Fibroblast of pulmonary artery (primary cell): ENCODE data around the gene ESR1.

Experiments
- DNase-seq: peaks from one replicate; pipeline ENCODE4 v3.0.0-alpha.2; 2010; ENCODE audit warnings: low read depth
- H3K4me3 ChIP-seq: replicated peaks from 2 replicates; pipeline ENCODE4 v1.5.1; 2011; ENCODE audit warnings: low read depth, mild to moderate bottlenecking, control low read depth, low read length, moderate library complexity
- CTCF ChIP-seq: IDR thresholded peaks from 2 replicates; pipeline ENCODE4 v1.5.1; 2011; ENCODE audit warnings: mild to moderate bottlenecking, control low read depth, low read length, inconsistent platforms; ENCODE audit errors: missing control alignments

ESR1 gene

GRCh38 chr6:151796842-151797530 lies 10.5 kb upstream of the ESR1 start:
- no peak overlapping the region for H3K4me3 ChIP-seq
- TF ChIP-seq CTCF: no peak
- DNase-seq: no peak

GRCh38 chr6:151803743-151804142 lies 3.7 kb upstream of the ESR1 start:
- DNase-seq: no peak
- TF ChIP-seq CTCF: no peak
- H3K4me3 ChIP-seq: no peak overlapping the region

- H3K4me3 ChIP-seq: no peak overlapping the region
- TF ChIP-seq CTCF: no peak
- DNase-seq: no peak
These were observed 2.7 kb upstream of the ESR1 start for GRCh38 chr6:151804585-151805285.

GRCh38 chr6:151805286-151805840 lies 2.1 kb upstream of the ESR1 start:
- H3K4me3 ChIP-seq: no peak overlapping the region
- DNase-seq: no peak

GRCh38 chr6:151806757-151807512 lies 547 bp upstream of the ESR1 start:
- H3K4me3 ChIP-seq: no peak overlapping the region
- DNase-seq: no peak
- no peak for TF ChIP-seq CTCF

More at GRCh38 chr6:151805286-151805840, 2.1 kb upstream of the ESR1 start:
- no peak for TF ChIP-seq CTCF

- peak; percentile 3 for DNase-seq
- no peak overlapping the region for H3K4me3 ChIP-seq
- no peak for TF ChIP-seq CTCF
These were observed 1.1 kb downstream of the ESR1 start for GRCh38 chr6:151808371-151809241.
